A673 (cell line): ENCODE measurements around the gene EEFSEC.

Source experiments
- EZH2 ChIP-seq: fragments of 200-600 bp; sonication (generic); IDR thresholded peaks from 2 replicates; pipeline ENCODE4 v1.6.1; 2017; ENCODE audit warnings: borderline replicate concordance, low read depth, mild to moderate bottlenecking, mixed read lengths, antibody characterized with exemption, low read length; ENCODE audit not compliant: poor library complexity, severe bottlenecking
- TF ChIP-seq, protein P1 (sequence below): fragments of 300-800, 200-600 bp; sonication (generic); conservative IDR thresholded peaks from 2 replicates; pipeline ENCODE4 v1.5.1; 2017; ENCODE audit warnings: low read depth, mild to moderate bottlenecking, antibody characterized with exemption, low read length, moderate library complexity, mixed read lengths

DNA sequence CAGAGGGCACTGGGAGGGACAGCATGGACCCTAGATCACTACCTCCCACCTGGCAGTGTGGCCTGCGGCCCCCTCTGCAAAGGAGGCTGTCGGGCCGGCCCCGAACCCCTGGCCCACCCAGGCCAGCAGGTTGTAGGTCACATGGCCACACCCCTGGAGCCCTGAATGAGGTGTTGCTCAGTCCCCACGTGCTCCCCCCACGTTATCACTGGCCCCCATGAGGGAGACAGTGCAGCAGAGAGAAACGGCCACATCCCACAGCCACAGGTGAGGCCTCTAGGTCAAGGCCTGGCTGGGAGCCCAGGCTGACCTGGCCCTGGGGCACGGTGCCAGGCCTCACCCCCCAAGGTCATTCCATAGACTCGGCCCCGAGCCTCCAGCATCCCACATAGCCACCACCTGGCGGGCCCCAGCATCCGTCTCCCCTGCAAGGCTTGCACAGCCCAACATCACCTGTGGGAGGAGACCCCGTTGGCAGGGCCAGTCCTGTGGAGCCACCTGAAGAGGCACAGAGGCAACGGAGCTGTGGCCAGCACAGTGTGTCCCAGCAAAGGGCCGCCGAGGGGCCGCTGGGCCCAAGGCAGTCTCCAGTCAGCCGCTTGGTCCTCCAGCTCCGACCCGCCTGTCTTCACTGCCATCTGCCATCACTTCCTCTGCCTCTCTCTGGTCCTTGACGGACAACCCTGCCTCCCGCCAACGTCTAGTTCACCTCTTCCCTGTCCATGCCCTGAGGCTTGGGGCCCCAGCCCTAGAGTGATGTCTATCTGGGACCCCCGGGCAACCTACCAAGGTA lies 260.3 kb downstream of the EEFSEC start:
- TF ChIP-seq, protein P1, sequence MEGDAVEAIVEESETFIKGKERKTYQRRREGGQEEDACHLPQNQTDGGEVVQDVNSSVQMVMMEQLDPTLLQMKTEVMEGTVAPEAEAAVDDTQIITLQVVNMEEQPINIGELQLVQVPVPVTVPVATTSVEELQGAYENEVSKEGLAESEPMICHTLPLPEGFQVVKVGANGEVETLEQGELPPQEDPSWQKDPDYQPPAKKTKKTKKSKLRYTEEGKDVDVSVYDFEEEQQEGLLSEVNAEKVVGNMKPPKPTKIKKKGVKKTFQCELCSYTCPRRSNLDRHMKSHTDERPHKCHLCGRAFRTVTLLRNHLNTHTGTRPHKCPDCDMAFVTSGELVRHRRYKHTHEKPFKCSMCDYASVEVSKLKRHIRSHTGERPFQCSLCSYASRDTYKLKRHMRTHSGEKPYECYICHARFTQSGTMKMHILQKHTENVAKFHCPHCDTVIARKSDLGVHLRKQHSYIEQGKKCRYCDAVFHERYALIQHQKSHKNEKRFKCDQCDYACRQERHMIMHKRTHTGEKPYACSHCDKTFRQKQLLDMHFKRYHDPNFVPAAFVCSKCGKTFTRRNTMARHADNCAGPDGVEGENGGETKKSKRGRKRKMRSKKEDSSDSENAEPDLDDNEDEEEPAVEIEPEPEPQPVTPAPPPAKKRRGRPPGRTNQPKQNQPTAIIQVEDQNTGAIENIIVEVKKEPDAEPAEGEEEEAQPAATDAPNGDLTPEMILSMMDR = no peak
- no peak for TF ChIP-seq EZH2
